Spleen (tissue), 11 donors: ENCODE results near the gene IFNGR2. TPM values are rescaled to one million over a fixed set of nuclear protein-coding genes. Genes with fewer than 3 reads are reported as not detected.

Experiments
- DNase-seq: peaks from one replicate; pipeline ENCODE4 v3.0.0-alpha.2; 2020
- H3K27ac ChIP-seq, 8 donors: fragments of 200-600 bp; sonication (generic) in 7 of 8; 1 replicate in 4 of 8; 2 replicates in 4 of 8; pipeline versions ENCODE4 v1.5.0 to v1.8.0; 2016 to 2021; ENCODE audit warnings: inconsistent platforms in 4 of 8, mild to moderate bottlenecking in 4 of 8, moderate library complexity in 1 of 8
- H3K27me3 ChIP-seq, 7 donors: fragments of 200-600 bp; sonication (generic) in 6 of 7; replicated peaks in 1 of 7; 1 replicate in 4 of 7; 2 replicates in 3 of 7; pipeline versions ENCODE4 v1.5.0 to v1.8.0; 2016 to 2021; ENCODE audit warnings: inconsistent platforms in 3 of 7, mild to moderate bottlenecking in 1 of 7
- H3K36me3 ChIP-seq, 6 donors: fragments of 200-600 bp; sonication (generic) in 5 of 6; 1 replicate in 4 of 6; 2 replicates in 2 of 6; pipeline versions ENCODE4 v1.5.0 to v1.8.0; 2016 to 2021; ENCODE audit warnings: inconsistent platforms in 2 of 6
- H3K4me1 ChIP-seq, 6 donors: fragments of 200-600 bp; sonication (generic) in 5 of 6; 1 replicate in 3 of 6; 2 replicates in 3 of 6; pipeline versions ENCODE4 v1.5.0 to v1.8.0; 2016 to 2021; ENCODE audit warnings: inconsistent platforms in 3 of 6
- H3K4me3 ChIP-seq, 8 donors: fragments of 200-600 bp; sonication (generic) in 7 of 8; 1 replicate in 4 of 8; 2 replicates in 4 of 8; pipeline versions ENCODE4 v1.5.0 to v1.8.0; 2016 to 2021; ENCODE audit warnings: inconsistent platforms in 4 of 8, mild to moderate bottlenecking in 4 of 8, moderate library complexity in 2 of 8
- H3K9me3 ChIP-seq, 8 donors: fragments of 200-600 bp; sonication (generic) in 7 of 8; 1 replicate in 4 of 8; 2 replicates in 4 of 8; pipeline versions ENCODE4 v1.5.0 to v1.8.0; 2016 to 2021; ENCODE audit warnings: inconsistent platforms in 4 of 8
- POLR2A ChIP-seq, 3 donors: fragments of 450-650 bp; IDR thresholded peaks; one replicate each; pipeline ENCODE4 v1.5.1; 2017; ENCODE audit warnings: antibody characterized with exemption in 3 of 3, mild to moderate bottlenecking in 1 of 3
- POLR2AphosphoS5 ChIP-seq, 3 donors: sonication (generic); formaldehyde crosslinking; IDR thresholded peaks; one replicate each; pipeline ENCODE4 v1.5.1; 2017; ENCODE audit warnings: antibody characterized with exemption in 3 of 3
- WGBS, 5 donors: extraction: QIAGEN DNeasy Blood & Tissue Kit in 3 of 5; methylation state at CpG; one replicate each; pipeline versions ENCODE4 v1.1.5 to v1.1.7; 2013 to 2018; 5-methylcytosine and 5-hydroxymethylcytosine counted together
- intact Hi-C: fragments of 100-400 bp; cut with DNase I; formaldehyde crosslinking; loops from one replicate; pipeline ENCODE4 v1.15.0; 2023; ENCODE audit warnings: low total_unique reads
- polyA plus RNA-seq, 3 donors: library from polyadenylated mRNA; stranded (reverse); fragments of 200-250 nt; gene quantifications; one replicate each; pipeline ENCODE4 v1.2.1, GENCODE V29; 2013
- total RNA-seq, 7 donors: library from RNA; depleted of rRNA in 3 of 7; stranded (reverse); fragments of >200 nt in 3 of 7; fragmentation: NEBNext Ultra II Directional in 4 of 7; extraction: Animal tissue kit (Norgen Biotek cat#: 25700) in 4 of 7; gene quantifications; one replicate each; pipeline versions ENCODE4 v1.1.0 to v1.2.1, GENCODE V29; 2016 to 2021
- TF ChIP-seq, protein P1 (sequence below), 11 experiments: fragments of 200-600 bp in 7 of 11; fragments of 450-650 bp in 4 of 11; sonication (generic) in 4 of 11; IDR thresholded peaks in 8 of 11; conservative IDR thresholded peaks in 3 of 11; 1 replicate in 7 of 11; 2 replicates in 4 of 11; pipeline versions ENCODE4 v1.4.0 to v1.8.0; 2016 to 2021; ENCODE audit warnings: antibody characterized with exemption in 11 of 11, inconsistent platforms in 4 of 11, mild to moderate bottlenecking in 1 of 11
- donor health status: healthy with polysubstance abuse.
- donor health status: DM: no; HTN: no; CAD: no; lungs with moderate emphysema.
- donor health status: DM: no; HTN: no; CAD: no.
- donor health status: Bipolar disorder and iron deficiency.
- donor health status: healthy.
- donor health status: DM: no; HTN: no; CAD: no.
- donor health status: DM: yes; HTN: yes; CAD: no.

The IFNGR2 gene
- total and polyA plus RNA-seq, 10 donors = 73.6 to 133 (median 99.0) TPM

DNA sequence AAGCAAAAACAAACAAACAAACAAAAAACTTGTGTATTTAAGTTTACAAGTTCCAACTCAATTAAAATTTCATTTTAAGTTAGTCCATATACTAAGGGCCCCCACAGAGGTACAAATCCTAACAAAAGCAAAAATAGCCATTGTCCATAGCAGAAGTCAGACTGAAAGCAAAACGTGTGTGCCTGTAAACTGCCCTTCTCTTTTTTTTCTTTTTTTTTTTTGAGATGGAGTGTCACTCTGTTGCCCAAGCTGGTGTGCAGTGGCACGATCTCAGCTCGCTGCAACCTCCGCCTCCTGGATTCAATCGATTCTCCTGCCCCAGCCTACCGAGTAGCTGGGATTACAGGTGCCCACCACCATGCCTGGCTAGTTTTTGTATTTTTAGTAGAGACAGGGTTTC lies 11.6 kb upstream of the IFNGR2 start:
- WGBS, 5 donors = 58 to 82% (median 72%) methylated on average over 6 of the region's 6 CpGs
- intact Hi-C loops = no loop called here
- peak overlapping the region in 6 of 8 donors; percentile 27 to 100 (median 81) for H3K27ac ChIP-seq

DNA sequence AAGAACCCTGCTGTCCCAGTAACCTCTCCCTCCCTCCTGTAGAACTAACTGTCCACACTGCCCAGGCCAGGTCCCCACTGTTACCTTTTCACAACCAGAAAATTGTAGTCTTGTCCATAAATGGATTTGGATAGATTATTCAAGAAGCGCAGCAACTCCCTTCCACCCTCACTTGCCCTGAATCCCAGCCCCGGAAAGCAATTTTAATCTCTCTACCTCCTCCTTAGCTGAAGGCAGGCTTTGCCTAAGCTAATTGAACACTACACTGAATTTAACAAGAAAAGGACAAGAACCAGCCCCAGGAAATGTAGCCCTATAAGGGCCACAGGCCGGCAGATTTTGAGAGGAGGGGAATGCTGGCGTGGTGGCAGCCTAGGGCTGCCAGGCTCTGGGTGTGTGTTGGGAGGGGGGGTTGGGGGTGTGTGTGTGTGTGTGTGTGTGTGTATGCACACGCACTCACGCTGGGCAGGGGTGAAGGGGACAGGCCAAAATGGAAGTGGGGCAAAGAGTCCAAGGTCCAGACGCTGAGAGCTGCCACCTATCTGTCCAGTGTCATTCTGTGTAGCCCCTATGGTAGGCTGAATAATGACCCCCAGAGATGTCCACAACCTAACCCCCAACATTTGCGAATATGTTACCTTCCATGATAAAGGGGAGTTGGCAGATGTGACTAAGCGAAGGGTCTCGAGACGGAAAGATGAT lies 10.8 kb upstream of the IFNGR2 start:
- no peak for DNase-seq
- Histone ChIP-seq H3K9me3 (no peaks in the 10 kb centered on the region), H3K4me1 (peaks cover 0 to 98% (median 47%) of the 10 kb centered on the region in 6 donors), H3K4me3 (no peak overlapping the region), H3K27me3 (peaks cover 0 to 14% (median 0%) of the 10 kb centered on the region in 7 donors), H3K27ac (peak overlapping the region in 5 of 8 donors; percentile 44 to 100 (median 82)), H3K36me3 (no peaks in the 10 kb centered on the region)
- no peak for TF ChIP-seq POLR2AphosphoS5 (IDR thresholded peaks at IDR 0.05)
- TF ChIP-seq, protein P1, sequence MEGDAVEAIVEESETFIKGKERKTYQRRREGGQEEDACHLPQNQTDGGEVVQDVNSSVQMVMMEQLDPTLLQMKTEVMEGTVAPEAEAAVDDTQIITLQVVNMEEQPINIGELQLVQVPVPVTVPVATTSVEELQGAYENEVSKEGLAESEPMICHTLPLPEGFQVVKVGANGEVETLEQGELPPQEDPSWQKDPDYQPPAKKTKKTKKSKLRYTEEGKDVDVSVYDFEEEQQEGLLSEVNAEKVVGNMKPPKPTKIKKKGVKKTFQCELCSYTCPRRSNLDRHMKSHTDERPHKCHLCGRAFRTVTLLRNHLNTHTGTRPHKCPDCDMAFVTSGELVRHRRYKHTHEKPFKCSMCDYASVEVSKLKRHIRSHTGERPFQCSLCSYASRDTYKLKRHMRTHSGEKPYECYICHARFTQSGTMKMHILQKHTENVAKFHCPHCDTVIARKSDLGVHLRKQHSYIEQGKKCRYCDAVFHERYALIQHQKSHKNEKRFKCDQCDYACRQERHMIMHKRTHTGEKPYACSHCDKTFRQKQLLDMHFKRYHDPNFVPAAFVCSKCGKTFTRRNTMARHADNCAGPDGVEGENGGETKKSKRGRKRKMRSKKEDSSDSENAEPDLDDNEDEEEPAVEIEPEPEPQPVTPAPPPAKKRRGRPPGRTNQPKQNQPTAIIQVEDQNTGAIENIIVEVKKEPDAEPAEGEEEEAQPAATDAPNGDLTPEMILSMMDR (IDR thresholded peaks at IDR 0.05 in 8 of 11, conservative IDR thresholded peaks at IDR 0.05 in 3 of 11) = no peak
- no peak for TF ChIP-seq POLR2A (IDR thresholded peaks at IDR 0.05)
- WGBS, 5 donors = 79 to 89% (median 86%) methylated on average over 11 of the region's 11 CpGs
- intact Hi-C loops = no loop called here

More for the DNA sequence above, 11.6 kb upstream of the IFNGR2 start:
- peaks cover 0 to 19% (median 0%) of the 10 kb centered on the region in 7 donors for H3K27me3 ChIP-seq
- H3K4me3 ChIP-seq = no peak overlapping the region
- H3K36me3 ChIP-seq = no peaks in the 10 kb centered on the region
- no peak for DNase-seq
- H3K9me3 ChIP-seq = no peaks in the 10 kb centered on the region
- TF ChIP-seq POLR2AphosphoS5 (IDR thresholded peaks at IDR 0.05) (no peak), POLR2A (IDR thresholded peaks at IDR 0.05) (no peak)
- TF ChIP-seq, protein P1 (IDR thresholded peaks at IDR 0.05 in 8 of 11, conservative IDR thresholded peaks at IDR 0.05 in 3 of 11) = no peak
- peaks cover 0 to 98% (median 43%) of the 10 kb centered on the region in 6 donors for H3K4me1 ChIP-seq

DNA sequence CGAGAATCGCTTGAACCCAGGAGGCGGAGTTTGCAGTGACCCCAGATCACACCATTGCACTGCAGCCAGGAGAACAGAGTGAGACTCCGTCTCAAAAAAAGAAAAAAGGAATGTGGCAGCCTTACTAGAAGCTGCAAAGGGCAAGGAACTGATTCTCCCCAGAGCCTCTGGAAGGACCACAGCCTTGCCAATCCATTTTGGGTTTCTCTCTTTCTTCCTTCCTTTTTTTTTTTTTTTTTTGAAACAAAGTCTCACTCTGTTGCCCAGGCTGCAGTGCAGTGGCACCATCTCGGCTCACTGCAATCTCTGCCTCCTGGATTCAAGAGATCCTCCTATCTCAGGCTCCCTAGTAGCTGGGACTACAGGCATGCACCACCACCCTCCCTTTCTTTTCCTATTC lies 9.9 kb upstream of the IFNGR2 start:
- 51 to 70% (median 57%) methylated on average over 5 of the region's 5 CpGs for WGBS, 5 donors
- TF ChIP-seq, protein P1 (IDR thresholded peaks at IDR 0.05 in 8 of 11, conservative IDR thresholded peaks at IDR 0.05 in 3 of 11) = no peak
- TF ChIP-seq POLR2AphosphoS5 (IDR thresholded peaks at IDR 0.05) = no peak
- TF ChIP-seq POLR2A (IDR thresholded peaks at IDR 0.05) = no peak
- Histone ChIP-seq H3K4me1 (peaks cover 0 to 95% (median 40%) of the 10 kb centered on the region in 6 donors), H3K9me3 (no peaks in the 10 kb centered on the region), H3K27me3 (peaks cover 0 to 12% (median 0%) of the 10 kb centered on the region in 7 donors), H3K4me3 (peak overlapping the region in 1 of 8 donors; percentile 41), H3K36me3 (no peaks in the 10 kb centered on the region), H3K27ac (peak overlapping the region in 7 of 8 donors; percentile 59 to 100 (median 80))
- intact Hi-C loops = no loop called here
- DNase-seq = no peak

DNA sequence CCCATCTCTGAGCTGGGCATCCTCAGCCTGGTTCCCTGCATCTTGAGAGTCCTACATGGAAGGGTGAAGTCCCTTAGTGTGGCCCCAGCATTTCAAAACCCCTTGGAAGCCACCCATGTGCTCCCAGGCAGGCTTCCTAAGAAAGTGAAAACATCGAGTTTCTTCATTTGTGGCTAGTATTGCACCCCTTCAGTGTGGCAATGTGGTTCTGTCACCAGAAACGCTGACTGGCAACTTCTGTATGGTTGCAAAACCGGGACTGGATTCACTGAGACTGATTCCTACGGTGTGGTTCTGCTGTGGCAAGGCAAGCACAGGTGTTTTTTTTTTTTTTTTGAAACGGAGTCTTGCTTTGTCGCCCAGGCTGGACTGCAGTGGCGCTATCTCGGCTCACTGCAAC lies 9.0 kb upstream of the IFNGR2 start:
- TF ChIP-seq, protein P1 (IDR thresholded peaks at IDR 0.05 in 8 of 11, conservative IDR thresholded peaks at IDR 0.05 in 3 of 11) = no peak
- TF ChIP-seq POLR2A (IDR thresholded peaks at IDR 0.05) = no peak
- peak in 2 of 3 donors; percentile 23 to 86 for TF ChIP-seq POLR2AphosphoS5 (IDR thresholded peaks at IDR 0.05)
- WGBS, 5 donors = 28 to 79% (median 46%) methylated on average over 8 of the region's 8 CpGs
- H3K27ac ChIP-seq = peak overlapping the region in 7 of 8 donors; percentile 59 to 100 (median 80)
- H3K27me3 ChIP-seq = peaks cover 0 to 12% (median 0%) of the 10 kb centered on the region in 7 donors
- no peaks in the 10 kb centered on the region for H3K36me3 ChIP-seq
- intact Hi-C loops = no loop called here
- no peak for DNase-seq
- H3K4me1 ChIP-seq = peaks cover 0 to 92% (median 36%) of the 10 kb centered on the region in 6 donors
- no peaks in the 10 kb centered on the region for H3K9me3 ChIP-seq
- H3K4me3 ChIP-seq = peak overlapping the region in 1 of 8 donors; percentile 41
